HepG2 (cell line): ENCODE measurements around the gene SETD1A. TPM values are rescaled to one million over a fixed set of nuclear protein-coding genes. Genes with fewer than 3 reads are reported as not detected.

Experiments
- CCAR2 ChIP-seq: fragments of 200-400 bp; formaldehyde crosslinking; optimal IDR thresholded peaks from 2 replicates; pipeline ENCODE3; 2018; ENCODE audit warnings: low read depth, mild to moderate bottlenecking, low read length, moderate library complexity
- HOXA5 ChIP-seq: sonication (generic); formaldehyde crosslinking; IDR thresholded peaks from 2 replicates; pipeline ENCODE4 v1.4.0; 2020; ENCODE audit warnings: missing genetic modification reagents
- JUN ChIP-seq: sonication (generic); formaldehyde crosslinking; IDR thresholded peaks from 2 replicates; pipeline ENCODE4 v1.4.0; 2020; ENCODE audit warnings: mild to moderate bottlenecking, missing genetic modification reagents
- MAF1 ChIP-seq: sonication (generic); formaldehyde crosslinking; IDR thresholded peaks from 2 replicates; pipeline ENCODE4 v1.5.0; 2020; ENCODE audit warnings: missing genetic modification reagents, borderline replicate concordance
- MAZ ChIP-seq, 2 experiments: sonication (generic) in 1 of 2; formaldehyde crosslinking in 1 of 2; IDR thresholded peaks; 2 replicates each; pipeline versions ENCODE4 v1.5.0 to v1.6.1; 2012 to 2020; ENCODE audit warnings: low read depth in 2 of 2, mild to moderate bottlenecking in 2 of 2, borderline replicate concordance in 1 of 2, improper control_type of control experiment in 1 of 2, low read length in 1 of 2, missing genetic modification reagents in 1 of 2, moderate library complexity in 1 of 2
- RFX1 ChIP-seq: fragments of 450-650 bp; IDR thresholded peaks from 2 replicates; pipeline ENCODE4 v1.6.1; 2017
- YEATS2 ChIP-seq: sonication (generic); formaldehyde crosslinking; IDR thresholded peaks from 2 replicates; pipeline ENCODE4 v1.4.0; 2020; ENCODE audit warnings: missing genetic modification reagents, borderline replicate concordance
- ZC3H4 ChIP-seq: sonication (generic); formaldehyde crosslinking; IDR thresholded peaks from 2 replicates; pipeline ENCODE4 v1.4.0; 2020; ENCODE audit warnings: missing genetic modification reagents, borderline replicate concordance
- ZKSCAN8 ChIP-seq: IDR thresholded peaks from 2 replicates; pipeline ENCODE4 v1.6.1; 2016; ENCODE audit warnings: borderline replicate concordance, missing genetic modification reagents, missing compliant biosample characterization
- ZMYM2 ChIP-seq: sonication (generic); formaldehyde crosslinking; IDR thresholded peaks from 2 replicates; pipeline ENCODE4 v1.8.0; 2022; ENCODE audit warnings: mild to moderate bottlenecking, missing genetic modification reagents
- ZNF263 ChIP-seq: sonication (generic); formaldehyde crosslinking; IDR thresholded peaks from 2 replicates; pipeline ENCODE4 v1.4.0; 2020; ENCODE audit warnings: missing genetic modification reagents
- ZNF333 ChIP-seq: sonication (generic); formaldehyde crosslinking; IDR thresholded peaks from 2 replicates; pipeline ENCODE4 v1.4.0; 2020; ENCODE audit warnings: mild to moderate bottlenecking, missing genetic modification reagents, borderline replicate concordance
- ZNF337 ChIP-seq: sonication (generic); formaldehyde crosslinking; IDR thresholded peaks from 2 replicates; pipeline ENCODE4 v1.5.1; 2020; ENCODE audit warnings: missing genetic modification reagents, low read depth, mild to moderate bottlenecking, borderline replicate concordance
- ZNF354B ChIP-seq: sonication (generic); formaldehyde crosslinking; IDR thresholded peaks from 2 replicates; pipeline ENCODE4 v1.8.0; 2022; ENCODE audit warnings: mild to moderate bottlenecking, missing genetic modification reagents
- ZNF550 ChIP-seq: sonication (generic); formaldehyde crosslinking; IDR thresholded peaks from 2 replicates; pipeline ENCODE4 v1.4.0; 2020; ENCODE audit warnings: mild to moderate bottlenecking, missing genetic modification reagents, borderline replicate concordance
- ZNF570 ChIP-seq: sonication (generic); formaldehyde crosslinking; IDR thresholded peaks from 2 replicates; pipeline ENCODE4 v1.4.0; 2020; ENCODE audit warnings: mild to moderate bottlenecking, missing genetic modification reagents, borderline replicate concordance
- polyA plus RNA-seq, 8 experiments: library from polyadenylated mRNA; depleted of rRNA in 3 of 8; stranded (reverse) in 7 of 8; unstranded in 1 of 8; fragments of >200 nt; fragmentation: Illumina TruSeq in 4 of 8; extraction: Trizol in 4 of 8; gene quantifications; 2 replicates each; pipeline versions ENCODE4 v1.2.1 to v1.2.3, GENCODE V29; 2011 to 2016; ENCODE audit warnings: low read depth in 4 of 8, missing spikeins in 1 of 8, mixed read lengths in 1 of 8; ENCODE audit not compliant: insufficient read depth in 1 of 8
- total RNA-seq, 5 experiments: library from RNA; depleted of rRNA; stranded (reverse); fragments of >200 nt; fragmentation: Illumina TruSeq; extraction: Trizol; gene quantifications; 2 replicates each; pipeline ENCODE4 v1.2.3, GENCODE V29; 2016; ENCODE audit warnings: low read depth in 1 of 5
- TF ChIP-seq, protein P1 (sequence below): sonication (generic); formaldehyde crosslinking; IDR thresholded peaks from 2 replicates; pipeline ENCODE4 v1.4.0; 2020; ENCODE audit warnings: missing genetic modification reagents, borderline replicate concordance
- TF ChIP-seq, protein P2 (sequence below): IDR thresholded peaks from 2 replicates; pipeline ENCODE4 v1.6.1; 2016
- TF ChIP-seq, protein P3 (sequence below): sonication (generic); formaldehyde crosslinking; IDR thresholded peaks from 2 replicates; pipeline ENCODE4 v1.4.0; 2020; ENCODE audit warnings: mild to moderate bottlenecking, missing genetic modification reagents, borderline replicate concordance
- TF ChIP-seq, protein P4 (sequence below): sonication (generic); formaldehyde crosslinking; IDR thresholded peaks from 2 replicates; pipeline ENCODE4 v1.4.0; 2020; ENCODE audit warnings: missing genetic modification reagents

The SETD1A gene
- total and polyA plus RNA-seq, 2 of the 13 experiments (the other 11 are each of a cell fraction or from before 2014, with no cell fraction given): 3.8 to 5.6 TPM

DNA sequence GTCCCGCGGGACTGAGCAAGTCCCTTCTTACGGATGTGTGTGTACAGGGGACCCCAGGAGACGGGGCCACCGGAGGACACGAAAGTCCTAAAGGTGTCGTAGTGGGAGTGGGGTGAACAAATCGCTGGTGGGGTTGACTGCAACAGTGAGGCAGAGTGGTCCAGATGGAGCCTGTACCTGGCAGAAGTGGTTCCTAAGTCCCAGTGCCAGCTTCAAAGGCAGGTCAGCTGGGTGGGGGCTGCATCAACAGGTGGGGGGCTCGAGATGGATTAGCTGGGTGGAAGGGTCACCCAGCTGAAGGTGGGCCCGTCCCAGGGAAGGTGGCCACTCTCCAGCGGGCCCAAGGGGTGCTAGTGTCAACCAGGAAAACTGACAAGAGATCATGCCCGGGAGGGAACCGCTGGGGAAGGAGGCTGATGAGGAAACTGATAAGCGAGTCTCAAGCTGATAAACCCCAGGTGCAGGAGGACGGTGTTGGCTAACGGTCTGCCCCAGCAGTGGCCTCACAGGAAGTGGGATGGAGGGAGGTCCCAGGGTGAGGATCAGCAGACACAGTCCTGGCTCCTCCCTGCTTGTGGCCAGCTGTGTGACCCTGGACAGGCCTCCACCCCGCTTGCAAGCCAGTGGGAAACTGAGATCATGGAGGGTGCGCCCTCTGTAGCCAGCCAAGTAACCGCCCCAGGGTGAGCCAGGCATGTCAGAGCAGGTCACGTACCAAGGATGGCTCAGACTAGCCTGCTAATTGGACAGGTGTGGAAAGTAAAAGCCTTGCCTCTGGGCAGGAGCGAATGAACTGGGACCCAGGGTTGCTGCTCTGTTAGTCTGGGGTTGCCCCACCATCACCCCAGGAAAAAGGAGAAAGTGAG is 7.7 kb upstream of the SETD1A start (continued):
- peak; percentile 35; the same call in 1 of the 2 replicates for TF ChIP-seq HOXA5 (CRISPR knock-in tag)
- TF ChIP-seq ZKSCAN8 (CRISPR knock-in tag): peak; percentile 88
- TF ChIP-seq ZC3H4: peak; percentile 90
- TF ChIP-seq ZNF333: 0 out of 2 replicates have a peak, but pooled peaks have one; percentile 35
- TF ChIP-seq, protein P1, sequence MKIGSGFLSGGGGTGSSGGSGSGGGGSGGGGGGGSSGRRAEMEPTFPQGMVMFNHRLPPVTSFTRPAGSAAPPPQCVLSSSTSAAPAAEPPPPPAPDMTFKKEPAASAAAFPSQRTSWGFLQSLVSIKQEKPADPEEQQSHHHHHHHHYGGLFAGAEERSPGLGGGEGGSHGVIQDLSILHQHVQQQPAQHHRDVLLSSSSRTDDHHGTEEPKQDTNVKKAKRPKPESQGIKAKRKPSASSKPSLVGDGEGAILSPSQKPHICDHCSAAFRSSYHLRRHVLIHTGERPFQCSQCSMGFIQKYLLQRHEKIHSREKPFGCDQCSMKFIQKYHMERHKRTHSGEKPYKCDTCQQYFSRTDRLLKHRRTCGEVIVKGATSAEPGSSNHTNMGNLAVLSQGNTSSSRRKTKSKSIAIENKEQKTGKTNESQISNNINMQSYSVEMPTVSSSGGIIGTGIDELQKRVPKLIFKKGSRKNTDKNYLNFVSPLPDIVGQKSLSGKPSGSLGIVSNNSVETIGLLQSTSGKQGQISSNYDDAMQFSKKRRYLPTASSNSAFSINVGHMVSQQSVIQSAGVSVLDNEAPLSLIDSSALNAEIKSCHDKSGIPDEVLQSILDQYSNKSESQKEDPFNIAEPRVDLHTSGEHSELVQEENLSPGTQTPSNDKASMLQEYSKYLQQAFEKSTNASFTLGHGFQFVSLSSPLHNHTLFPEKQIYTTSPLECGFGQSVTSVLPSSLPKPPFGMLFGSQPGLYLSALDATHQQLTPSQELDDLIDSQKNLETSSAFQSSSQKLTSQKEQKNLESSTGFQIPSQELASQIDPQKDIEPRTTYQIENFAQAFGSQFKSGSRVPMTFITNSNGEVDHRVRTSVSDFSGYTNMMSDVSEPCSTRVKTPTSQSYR: peak; percentile 43; the same call in 1 of the 2 replicates
- TF ChIP-seq, protein P2, sequence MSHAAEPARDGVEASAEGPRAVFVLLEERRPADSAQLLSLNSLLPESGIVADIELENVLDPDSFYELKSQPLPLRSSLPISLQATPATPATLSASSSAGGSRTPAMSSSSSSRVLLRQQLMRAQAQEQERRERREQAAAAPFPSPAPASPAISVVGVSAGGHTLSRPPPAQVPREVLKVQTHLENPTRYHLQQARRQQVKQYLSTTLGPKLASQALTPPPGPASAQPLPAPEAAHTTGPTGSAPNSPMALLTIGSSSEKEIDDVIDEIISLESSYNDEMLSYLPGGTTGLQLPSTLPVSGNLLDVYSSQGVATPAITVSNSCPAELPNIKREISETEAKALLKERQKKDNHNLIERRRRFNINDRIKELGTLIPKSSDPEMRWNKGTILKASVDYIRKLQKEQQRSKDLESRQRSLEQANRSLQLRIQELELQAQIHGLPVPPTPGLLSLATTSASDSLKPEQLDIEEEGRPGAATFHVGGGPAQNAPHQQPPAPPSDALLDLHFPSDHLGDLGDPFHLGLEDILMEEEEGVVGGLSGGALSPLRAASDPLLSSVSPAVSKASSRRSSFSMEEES: peak; percentile 91
- peak; percentile 64 for TF ChIP-seq CCAR2
- peak; percentile 44; the same call in 1 of the 2 replicates for TF ChIP-seq ZMYM2 (CRISPR knock-in tag)
- TF ChIP-seq MAF1 (CRISPR knock-in tag): 0 out of 2 replicates have a peak, but pooled peaks have one; percentile 58
- 0 out of 2 replicates have a peak, but pooled peaks have one; percentile 70 for TF ChIP-seq JUN (CRISPR knock-in tag)
- no peak for TF ChIP-seq ZNF550
- no peak for TF ChIP-seq ZNF337 (CRISPR knock-in tag)
- TF ChIP-seq MAZ (IDR thresholded peaks at IDR 0.05; ENCODE audit: borderline replicate concordance, low read depth, low read length): 0 out of 2 replicates have a peak, but pooled peaks have one; percentile 55
- TF ChIP-seq MAZ (CRISPR knock-in tag; IDR thresholded peaks at IDR 0.05; ENCODE audit: low read depth): peak; percentile 91
- TF ChIP-seq, protein P3, sequence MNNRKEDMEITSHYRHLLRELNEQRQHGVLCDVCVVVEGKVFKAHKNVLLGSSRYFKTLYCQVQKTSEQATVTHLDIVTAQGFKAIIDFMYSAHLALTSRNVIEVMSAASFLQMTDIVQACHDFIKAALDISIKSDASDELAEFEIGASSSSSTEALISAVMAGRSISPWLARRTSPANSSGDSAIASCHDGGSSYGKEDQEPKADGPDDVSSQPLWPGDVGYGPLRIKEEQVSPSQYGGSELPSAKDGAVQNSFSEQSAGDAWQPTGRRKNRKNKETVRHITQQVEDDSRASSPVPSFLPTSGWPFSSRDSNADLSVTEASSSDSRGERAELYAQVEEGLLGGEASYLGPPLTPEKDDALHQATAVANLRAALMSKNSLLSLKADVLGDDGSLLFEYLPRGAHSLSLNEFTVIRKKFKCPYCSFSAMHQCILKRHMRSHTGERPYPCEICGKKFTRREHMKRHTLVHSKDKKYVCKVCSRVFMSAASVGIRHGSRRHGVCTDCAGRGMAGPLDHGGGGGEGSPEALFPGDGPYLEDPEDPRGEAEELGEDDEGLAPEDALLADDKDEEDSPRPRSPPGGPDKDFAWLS (CRISPR knock-in tag): peak; percentile 93
- no peak; the same call in 1 of the 2 replicates for TF ChIP-seq ZNF354B (CRISPR knock-in tag)
- TF ChIP-seq YEATS2 (CRISPR knock-in tag): peak; percentile 83; the same call in 1 of the 2 replicates
- TF ChIP-seq ZNF263 (CRISPR knock-in tag): peak; percentile 96
- TF ChIP-seq, protein P4, sequence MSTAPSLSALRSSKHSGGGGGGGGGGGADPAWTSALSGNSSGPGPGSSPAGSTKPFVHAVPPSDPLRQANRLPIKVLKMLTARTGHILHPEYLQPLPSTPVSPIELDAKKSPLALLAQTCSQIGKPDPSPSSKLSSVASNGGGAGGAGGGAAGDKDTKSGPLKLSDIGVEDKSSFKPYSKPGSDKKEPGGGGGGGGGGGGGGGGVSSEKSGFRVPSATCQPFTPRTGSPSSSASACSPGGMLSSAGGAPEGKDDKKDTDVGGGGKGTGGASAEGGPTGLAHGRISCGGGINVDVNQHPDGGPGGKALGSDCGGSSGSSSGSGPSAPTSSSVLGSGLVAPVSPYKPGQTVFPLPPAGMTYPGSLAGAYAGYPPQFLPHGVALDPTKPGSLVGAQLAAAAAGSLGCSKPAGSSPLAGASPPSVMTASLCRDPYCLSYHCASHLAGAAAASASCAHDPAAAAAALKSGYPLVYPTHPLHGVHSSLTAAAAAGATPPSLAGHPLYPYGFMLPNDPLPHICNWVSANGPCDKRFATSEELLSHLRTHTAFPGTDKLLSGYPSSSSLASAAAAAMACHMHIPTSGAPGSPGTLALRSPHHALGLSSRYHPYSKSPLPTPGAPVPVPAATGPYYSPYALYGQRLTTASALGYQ (CRISPR knock-in tag): peak; percentile 35; the same call in 1 of the 2 replicates
- TF ChIP-seq RFX1: no peak
- no peak for TF ChIP-seq ZNF570
